Left ventricle myocardium superior (tissue), 1 donor: ENCODE data around the gene ZP1. TPM values are rescaled to one million over a fixed set of nuclear protein-coding genes. Genes with fewer than 3 reads are reported as not detected.

ENCODE experiments used
- ATAC-seq: fragments of 200-7000 bp; cut with Tn5 transposase; one replicate; pipeline ENCODE4 v1.9.1; 2020; ENCODE audit warnings: mild to moderate bottlenecking, moderate library complexity
- DNase-seq: peaks from one replicate; pipeline ENCODE4 v3.0.0-alpha.2; 2020
- intact Hi-C: fragments of 100-400 bp; cut with micrococcal nuclease; formaldehyde crosslinking; loops from one replicate; pipeline ENCODE4 v1.11.0; 2022
- total RNA-seq: library from RNA; stranded (reverse); fragmentation: NEBNext Ultra II Directional; extraction: Animal tissue kit (Norgen Biotek cat#: 25700); gene quantifications from one replicate; pipeline ENCODE4 v1.2.1, GENCODE V29; 2021
- donor health status: DM: no; HTN: yes; CAD: no; lungs with severe emphysema.

ZP1 gene
- total RNA-seq, 1 donor from 2014 or later, result not detected

GRCh38 chr11:60872124-60872960 lies 5.0 kb downstream of the ZP1 start:
- ATAC-seq, result peak; percentile 86
- no peak for DNase-seq
- intact Hi-C loops, result no loop called here

- intact Hi-C loops, result no loop called here
- peak; percentile 32 for ATAC-seq
These were observed 5.7 kb downstream of the ZP1 start for GRCh38 chr11:60872961-60873524.

GRCh38 chr11:60873533-60873932 lies 6.2 kb downstream of the ZP1 start:
- intact Hi-C loops, result no loop called here
- DNase-seq, result no peak
- no peak for ATAC-seq

More at GRCh38 chr11:60872961-60873524, 5.7 kb downstream of the ZP1 start:
- peak; percentile 56 for DNase-seq

DNA sequence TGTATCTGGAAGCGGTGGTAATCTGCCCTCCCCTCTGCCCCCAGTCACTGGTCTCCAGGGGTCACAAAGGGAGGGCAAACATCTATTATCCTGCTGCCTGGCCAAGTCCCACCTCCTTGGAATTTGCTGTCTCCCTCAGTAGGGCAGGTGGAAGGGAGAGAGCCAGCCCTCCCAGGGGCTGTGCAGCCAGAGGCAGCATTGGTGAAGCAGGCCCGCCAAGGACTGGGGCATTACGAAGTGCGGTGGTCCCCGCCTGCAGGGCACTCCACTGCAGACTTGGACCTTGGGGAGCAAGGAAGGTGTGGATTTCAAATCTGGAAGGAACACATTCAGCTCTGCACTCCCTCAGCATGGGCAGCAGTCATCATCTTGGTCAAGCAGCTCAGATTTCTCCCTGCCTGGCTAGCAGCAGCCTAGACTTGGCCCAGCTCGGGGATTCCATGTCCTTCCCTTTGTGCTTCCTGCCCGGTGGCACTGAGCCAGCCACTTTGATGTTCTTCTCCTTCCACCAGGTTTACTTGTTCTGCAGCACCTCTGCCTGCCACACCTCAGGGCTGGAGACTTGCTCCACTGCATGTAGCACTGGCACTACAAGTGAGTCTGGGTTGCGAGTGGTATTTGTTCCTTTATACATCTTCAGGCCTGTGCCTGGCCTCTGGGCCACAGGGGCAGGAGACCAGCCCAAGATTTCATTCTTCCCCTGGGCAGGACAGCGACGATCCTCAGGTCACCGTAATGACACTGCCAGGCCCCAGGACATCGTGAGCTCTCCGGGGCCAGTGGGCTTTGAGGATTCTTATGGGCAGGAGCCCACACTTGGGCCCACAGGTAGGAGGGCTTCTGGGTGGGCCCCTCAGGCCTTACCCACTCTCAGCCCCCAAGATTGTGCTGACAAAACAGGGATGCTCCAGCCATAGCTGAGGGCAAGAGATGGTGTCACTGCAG lies 7.4 kb downstream of the ZP1 start:
- intact Hi-C loops, result no loop called here
- ATAC-seq (no peak), DNase-seq (no peak)

DNA sequence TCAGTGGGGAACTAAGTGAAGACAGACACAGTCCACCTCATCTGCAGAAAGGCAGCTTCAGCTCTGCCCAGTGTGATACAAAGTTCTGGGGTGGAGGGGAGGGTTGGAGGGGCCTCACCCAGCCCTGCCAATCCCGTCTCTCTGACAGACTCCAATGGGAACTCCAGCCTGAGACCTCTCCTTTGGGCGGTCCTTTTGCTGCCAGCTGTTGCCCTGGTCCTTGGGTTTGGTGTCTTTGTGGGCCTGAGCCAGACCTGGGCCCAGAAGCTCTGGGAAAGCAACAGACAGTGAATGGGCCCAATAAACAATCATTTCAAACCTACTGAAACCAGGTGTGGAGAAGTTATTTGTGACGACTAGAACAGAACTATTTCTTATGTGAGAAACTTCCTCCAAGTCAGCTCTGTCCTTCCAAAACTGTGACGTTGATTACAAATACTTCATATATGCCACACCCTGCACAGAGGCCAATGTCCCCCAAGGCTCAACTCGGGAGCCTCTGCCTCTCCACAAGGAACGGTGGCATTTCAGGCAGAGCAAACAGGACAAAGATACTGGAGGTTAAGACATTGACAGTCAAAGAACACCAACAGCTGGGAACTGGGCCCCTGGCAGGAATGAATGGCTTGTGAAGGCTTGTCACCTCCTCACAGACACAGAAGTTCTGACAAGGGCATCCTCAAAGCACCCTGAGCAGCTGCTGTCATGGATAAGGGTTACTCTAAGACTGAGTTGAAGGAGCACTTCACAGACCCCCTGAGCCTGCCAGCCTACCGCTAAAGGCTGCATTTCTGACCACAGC lies 8.2 kb downstream of the ZP1 start:
- DNase-seq (no peak), ATAC-seq (no peak)
- intact Hi-C loops, result no loop called here

- DNase-seq (no peak), ATAC-seq (no peak)
These were observed 8.8 kb downstream of the ZP1 start for GRCh38 chr11:60876168-60876485.

DNA sequence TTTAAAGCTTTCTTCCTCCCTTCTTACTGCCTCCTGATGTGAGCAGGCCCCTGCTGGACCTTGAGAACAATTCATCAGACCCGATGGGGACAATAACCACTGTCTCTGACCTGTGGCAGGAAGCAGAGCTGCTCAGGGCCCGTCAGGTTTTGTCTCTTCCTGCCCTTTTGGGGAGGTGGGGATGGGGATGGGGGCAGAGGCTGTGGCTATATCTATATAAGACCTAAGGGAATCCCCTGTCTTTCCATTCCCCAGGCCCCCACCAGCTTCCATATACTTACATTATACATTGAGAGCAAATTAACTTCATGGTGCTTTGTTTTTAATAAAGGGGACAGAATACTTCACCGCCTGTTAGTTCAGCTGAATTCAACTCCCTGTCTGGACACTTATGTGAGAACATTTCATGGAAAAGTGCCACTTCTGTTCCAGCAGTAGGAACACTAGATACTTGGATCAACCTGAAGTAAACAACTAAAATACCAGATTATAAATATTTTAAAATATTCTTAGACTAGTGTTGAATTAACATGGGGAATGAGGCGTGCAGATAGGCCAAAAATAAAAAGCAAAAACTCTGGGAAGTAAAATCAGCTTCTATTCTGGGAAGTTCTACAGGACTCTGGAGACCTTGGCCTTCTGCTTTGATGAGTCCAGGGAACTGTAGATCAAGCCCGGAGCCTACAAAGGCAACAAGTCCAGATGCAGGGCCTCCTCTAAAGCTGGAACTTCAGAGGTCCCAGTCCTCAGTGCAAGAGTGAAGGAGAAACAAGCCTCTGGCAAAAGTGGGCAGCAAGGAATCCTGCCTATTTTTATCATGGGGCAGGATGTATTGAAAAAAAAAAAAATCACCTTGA lies 11.1 kb downstream of the ZP1 start:
- intact Hi-C loops, result no loop called here
- DNase-seq (no peak), ATAC-seq (peak; percentile 91)

More at GRCh38 chr11:60876168-60876485, 8.8 kb downstream of the ZP1 start:
- intact Hi-C loops, result no loop called here

DNA sequence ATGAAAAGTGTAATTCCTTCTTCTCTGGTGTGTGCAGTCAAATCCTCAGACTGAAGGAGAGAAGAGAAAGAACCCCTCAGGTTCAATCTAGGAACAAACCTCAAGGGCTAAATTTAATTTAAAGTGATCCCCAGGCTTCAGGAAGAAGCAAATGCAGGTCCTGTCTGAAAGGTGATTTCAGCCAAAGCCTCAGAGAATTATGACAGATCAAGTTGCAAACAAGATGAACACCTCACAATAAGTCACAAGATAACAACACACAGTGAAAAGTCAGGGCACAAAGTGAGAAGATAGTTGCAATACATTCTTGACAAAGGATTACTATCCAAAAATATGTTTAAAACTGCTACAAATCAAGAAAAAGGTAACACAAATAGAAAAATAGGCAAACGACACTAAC lies 11.8 kb downstream of the ZP1 start:
- ATAC-seq (no peak), DNase-seq (no peak)
- intact Hi-C loops, result no loop called here

DNA sequence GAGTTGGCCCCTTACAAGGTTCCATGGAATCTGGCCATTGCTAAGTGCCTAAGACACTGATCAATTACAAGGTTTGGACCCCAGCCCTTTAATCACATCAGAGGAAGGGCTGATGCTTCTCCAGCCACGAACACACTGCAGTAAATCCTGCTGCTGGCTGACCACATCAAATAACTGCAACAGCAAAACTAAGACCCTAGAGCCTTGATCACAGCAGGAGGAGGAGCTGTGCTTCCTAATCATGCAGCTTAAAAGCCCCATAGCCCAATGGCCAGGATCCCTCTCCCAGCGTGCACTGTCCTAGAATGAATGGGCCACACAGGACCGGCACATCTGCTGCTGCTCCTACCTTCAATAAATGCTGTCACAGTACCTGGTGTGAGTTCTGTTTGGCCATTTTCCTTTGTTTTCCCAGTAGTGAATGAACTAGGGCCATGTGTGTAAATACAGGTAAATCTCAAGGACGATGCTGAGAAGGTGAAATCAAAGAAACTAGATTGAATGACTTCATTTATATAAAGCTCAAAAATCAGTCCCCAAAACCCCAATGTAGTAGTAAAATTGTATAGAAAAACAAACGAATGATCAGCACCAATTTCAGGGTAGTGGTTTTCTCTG lies 12.7 kb downstream of the ZP1 start:
- intact Hi-C loops, result no loop called here
- no peak for DNase-seq
- ATAC-seq, result no peak

GRCh38 chr11:60880643-60881282 lies 13.4 kb downstream of the ZP1 start:
- ATAC-seq, result no peak
- intact Hi-C loops, result no loop called here
- no peak for DNase-seq

DNA sequence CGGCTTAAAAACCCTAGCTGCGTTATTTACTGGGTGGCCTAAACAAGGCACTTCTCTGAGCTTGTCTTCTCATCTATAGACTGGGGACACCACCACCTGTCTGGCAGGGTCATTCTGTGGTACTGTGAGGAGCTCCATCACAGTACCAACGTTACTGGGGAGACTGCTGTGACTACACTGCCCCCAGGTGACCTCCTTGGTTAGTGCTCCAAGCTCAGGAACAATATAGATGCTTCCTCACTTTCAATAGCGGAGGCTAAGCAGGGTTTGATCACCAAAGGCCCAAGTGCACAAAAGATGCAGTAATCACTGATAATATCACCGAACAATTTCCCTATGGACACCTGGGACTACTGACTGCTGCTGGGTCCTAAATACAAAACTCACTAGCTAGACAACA lies 20.2 kb downstream of the ZP1 start:
- intact Hi-C loops, result no loop called here

DNA sequence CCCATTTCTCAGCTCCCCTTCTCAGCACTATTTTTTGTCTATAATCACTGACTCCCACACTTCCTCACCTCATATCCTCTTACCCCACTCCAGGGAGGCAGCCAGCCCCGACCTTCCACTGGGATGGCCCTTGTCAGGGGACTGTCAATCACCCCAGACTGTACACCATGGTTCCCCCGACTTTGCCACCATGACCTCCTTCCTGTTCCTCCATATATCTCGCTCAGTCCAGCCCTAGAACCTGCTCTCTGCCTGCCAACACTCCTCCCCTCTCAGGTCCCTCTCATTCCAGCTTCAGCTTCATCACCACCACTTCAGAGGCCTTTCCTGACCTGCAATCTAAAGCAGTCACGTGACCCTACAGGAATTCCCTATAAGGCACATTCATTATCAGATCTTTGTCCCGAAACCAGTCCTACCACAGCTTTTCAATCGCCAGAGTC lies 22.5 kb downstream of the ZP1 start:
- no peak for DNase-seq
- no peak for ATAC-seq
- intact Hi-C loops, result no loop called here

More for the DNA sequence above, 20.2 kb downstream of the ZP1 start:
- ATAC-seq (peak; percentile 86), DNase-seq (no peak)

DNA sequence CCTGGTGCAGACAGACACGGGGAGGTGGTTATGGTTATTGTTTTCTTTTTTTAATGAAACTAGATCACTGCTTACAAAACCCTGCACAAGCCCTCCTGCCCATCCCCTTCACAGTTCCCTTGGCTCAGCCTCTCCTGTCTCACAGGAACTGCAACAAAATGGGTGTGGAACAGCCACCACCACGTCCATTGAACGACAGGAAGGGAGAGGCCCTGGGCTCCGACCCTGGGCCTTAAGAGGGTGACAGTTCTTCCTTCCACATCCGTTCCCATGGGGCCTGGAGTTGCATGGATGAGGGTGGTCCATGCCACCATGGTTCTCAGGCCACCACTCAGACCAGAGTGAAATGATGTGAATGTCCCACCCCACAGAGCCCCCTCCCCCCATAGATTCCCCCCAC lies 23.4 kb downstream of the ZP1 start:
- peak; percentile 60 for ATAC-seq

DNA sequence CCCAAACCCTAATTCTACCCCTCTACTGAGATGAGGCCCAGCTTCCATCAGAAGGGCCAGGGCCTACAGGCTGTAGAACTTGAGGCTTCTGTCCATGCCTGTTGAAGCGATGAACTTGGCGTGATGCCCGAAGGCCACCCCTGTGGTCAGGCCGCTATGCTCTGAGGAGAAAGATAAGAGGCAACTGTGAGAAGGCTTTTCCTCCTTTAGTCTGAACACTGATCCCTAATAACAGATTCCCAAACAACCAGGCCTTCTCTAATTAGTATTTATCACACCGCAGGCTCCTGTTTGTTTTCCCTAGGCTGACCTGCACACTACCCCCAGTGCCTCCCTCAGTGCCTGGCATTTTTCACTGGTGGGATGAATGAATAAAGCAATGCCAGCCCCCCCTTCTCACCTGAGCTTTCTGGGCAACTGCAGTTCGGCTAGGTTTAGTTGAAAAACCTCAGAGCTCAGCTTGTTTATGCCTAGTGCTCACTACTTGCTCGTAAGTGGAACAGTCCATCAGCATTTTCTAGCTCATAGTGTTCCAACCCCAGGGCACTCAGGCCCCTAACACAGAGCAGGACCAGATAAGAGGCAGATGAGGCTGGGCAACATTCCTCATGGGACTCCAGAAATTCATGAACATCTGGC lies 23.9 kb downstream of the ZP1 start:
- ATAC-seq (peak; percentile 42), DNase-seq (peak; percentile 59)
- intact Hi-C loops, result no loop called here

More for the DNA sequence above, 23.4 kb downstream of the ZP1 start:
- no peak for DNase-seq
- intact Hi-C loops, result no loop called here

- no peak for DNase-seq
- no peak for ATAC-seq
- intact Hi-C loops, result no loop called here
These were observed 28.3 kb downstream of the ZP1 start for GRCh38 chr11:60895687-60896086.

DNA sequence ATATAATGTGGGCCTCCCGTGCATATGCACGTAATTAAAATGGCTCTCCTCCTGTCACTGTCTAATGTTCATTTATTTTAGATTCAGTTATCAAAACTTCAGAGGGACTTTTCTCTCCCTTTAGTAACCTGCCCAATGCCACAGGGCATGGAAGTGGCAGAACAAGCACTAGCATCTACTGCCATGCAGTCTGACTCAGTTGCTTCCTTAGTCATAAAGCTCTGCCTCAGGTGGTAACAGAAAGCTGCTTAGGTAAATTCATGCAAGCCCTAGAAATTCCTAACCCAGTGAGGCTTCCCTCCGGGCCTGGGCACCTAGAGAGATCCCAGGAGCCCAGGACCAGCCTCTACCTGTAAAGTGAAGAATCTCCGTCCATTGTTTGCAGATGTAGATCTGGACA lies 30.2 kb downstream of the ZP1 start:
- intact Hi-C loops, result no loop called here
- no peak for ATAC-seq
- DNase-seq, result no peak
